Fibroblast of villous mesenchyme (primary cell): ENCODE data around the gene TEAD1. TPM values are rescaled to one million over a fixed set of nuclear protein-coding genes. Genes with fewer than 3 reads are reported as not detected.

ENCODE experiments used
- DNase-seq: peaks from one replicate; pipeline ENCODE4 v3.0.0-alpha.2; 2010; ENCODE audit warnings: low read depth
- H3K4me3 ChIP-seq: 2 replicates; pipeline ENCODE4 v1.5.1; 2011; ENCODE audit warnings: low read depth, mild to moderate bottlenecking, low read length
- CTCF ChIP-seq: IDR thresholded peaks from 2 replicates; pipeline ENCODE4 v1.5.1; 2012; ENCODE audit warnings: low read depth, mild to moderate bottlenecking, low read length; ENCODE audit not compliant: insufficient read depth
- total RNA-seq: library from RNA; depleted of rRNA; stranded (reverse); fragments of >200 nt; gene quantifications from 2 replicates; pipeline ENCODE4 v1.2.3, GENCODE V29; 2012

TEAD1 gene
- total RNA-seq, 1 donor: 244 TPM

GRCh38 chr11:12809864-12810567 lies 135.8 kb downstream of the TEAD1 start:
- no peak overlapping the region for H3K4me3 ChIP-seq
- DNase-seq: peak; percentile 89
- TF ChIP-seq CTCF: no peak

DNA sequence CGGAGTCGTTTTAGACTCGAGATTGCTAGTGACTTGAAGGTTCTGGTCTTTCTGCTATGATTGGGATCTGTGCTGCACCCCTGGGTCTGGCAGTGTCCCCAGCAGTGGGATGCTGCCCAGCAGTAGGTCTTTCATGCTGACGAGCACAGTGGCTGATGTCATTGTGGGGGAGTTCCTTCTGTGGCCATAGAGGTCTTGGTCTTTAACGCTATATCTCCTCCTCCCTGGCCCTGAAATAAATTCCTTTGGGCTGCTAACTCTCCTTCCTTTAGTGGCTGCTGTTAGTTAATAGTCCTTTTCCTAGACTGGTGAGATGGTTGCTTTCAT lies 136.3 kb downstream of the TEAD1 start:
- no peak overlapping the region for H3K4me3 ChIP-seq
- DNase-seq: peak; percentile 84
- no peak for TF ChIP-seq CTCF

DNA sequence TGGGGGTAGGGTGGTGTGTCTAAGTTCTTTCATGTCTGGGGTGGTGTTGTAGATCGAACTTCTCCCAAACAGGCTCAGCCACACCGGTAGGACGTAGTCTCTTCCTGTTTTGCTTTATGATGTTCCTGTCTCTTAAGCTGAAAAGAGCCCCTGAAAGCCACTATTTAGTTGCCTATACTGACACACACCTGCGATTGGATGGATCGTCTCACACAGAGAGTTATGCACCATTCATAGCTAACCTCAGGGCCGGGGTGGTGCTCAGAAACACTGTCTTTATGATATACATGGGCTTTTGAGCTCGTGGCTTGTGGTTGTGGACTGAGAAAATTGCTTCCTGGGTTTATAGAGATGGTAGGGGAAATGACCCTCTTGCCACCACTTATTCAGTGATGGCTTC lies 137.6 kb downstream of the TEAD1 start:
- TF ChIP-seq CTCF: no peak
- H3K4me3 ChIP-seq: no peak overlapping the region
- DNase-seq: no peak

DNA sequence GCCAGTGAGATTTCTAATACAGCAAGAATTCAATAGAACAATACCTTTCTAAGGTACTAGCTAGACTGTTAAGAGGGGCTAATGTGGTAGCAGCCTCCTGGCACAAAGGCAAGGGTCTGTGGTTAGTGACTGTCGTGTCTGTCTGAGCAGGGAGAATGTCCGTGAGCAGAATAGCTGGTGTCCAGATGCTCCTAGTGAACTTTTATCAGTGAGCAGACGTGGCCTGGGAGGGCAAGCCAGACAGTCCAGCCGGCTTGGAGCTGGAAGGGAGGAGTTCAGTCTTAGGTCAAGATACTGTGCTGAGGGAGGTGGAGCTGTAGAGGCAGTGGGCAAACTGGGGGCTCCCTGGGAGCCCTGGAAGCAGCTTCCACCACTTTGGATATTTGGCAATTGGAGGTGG lies 138.6 kb downstream of the TEAD1 start:
- no peak for TF ChIP-seq CTCF
- DNase-seq: peak; percentile 76
- no peak overlapping the region for H3K4me3 ChIP-seq

DNA sequence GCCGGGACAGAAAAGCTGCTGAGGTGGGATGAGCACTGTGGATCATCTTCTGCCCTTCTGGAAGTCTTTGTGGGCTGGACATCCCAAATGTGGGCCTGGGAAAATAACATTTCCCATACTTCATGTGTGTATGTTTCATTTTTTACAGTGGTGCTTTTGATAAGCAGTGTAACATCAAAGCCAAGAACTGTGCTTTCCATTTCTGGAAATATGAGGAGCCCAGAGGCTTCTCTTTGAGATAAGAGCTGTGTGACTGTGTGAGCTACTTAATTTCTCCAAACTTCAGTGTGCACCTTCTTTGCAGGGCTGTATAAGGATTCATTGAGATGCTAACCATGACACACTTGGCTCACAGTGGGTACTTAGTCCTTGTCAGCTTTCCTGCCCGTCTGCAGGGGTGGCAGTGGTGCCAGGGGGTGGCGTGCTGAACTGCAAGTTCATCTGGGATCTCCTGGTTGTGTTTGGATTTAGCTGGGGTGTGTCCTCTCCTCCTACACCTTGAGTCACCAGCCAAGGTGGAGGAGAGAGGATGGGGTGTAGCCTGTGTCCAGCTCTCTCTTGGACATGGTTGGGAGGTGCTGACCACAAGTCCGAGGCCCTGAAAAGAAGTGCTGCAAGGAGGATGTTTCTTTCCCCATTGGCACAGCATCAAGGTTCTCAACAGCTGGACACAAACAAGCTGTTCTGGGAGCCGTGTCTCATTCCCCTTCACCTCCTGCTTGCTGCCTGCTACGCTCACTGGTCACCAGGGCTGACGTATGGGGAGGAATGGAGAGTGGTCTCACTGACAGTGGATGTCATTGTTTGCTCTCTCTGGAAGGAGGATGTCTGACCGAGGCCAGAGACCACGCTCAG lies 139.4 kb downstream of the TEAD1 start:
- peak; percentile 92 for DNase-seq
- no peak overlapping the region for H3K4me3 ChIP-seq
- no peak for TF ChIP-seq CTCF

DNA sequence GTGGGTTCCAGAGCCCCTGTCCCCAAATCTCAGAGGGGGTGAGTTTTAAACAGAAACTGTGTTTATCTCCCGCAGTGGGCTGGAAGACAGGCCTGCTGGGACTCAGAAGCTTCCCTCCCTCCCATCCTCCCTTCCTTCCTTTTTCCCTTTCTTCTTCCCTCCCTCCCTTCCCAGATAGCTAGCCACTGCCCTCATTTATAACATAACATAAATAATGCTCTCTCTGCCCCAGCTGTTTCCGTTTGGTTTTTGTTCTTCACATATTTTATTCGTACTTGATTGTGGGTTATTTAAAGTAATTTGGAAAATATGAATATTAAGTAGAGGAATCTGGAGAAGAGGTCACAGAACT lies 140.9 kb downstream of the TEAD1 start:
- DNase-seq: no peak
- peak overlapping the region; percentile 9 for H3K4me3 ChIP-seq
- no peak for TF ChIP-seq CTCF
